ENCODE data around the gene MZT2A.
"Not testable (repeated sequence)": the region's sequence is repeated elsewhere in the genome, so short reads cannot be mapped to it uniquely, and the experiment has no call there.

The MZT2A gene

DNA sequence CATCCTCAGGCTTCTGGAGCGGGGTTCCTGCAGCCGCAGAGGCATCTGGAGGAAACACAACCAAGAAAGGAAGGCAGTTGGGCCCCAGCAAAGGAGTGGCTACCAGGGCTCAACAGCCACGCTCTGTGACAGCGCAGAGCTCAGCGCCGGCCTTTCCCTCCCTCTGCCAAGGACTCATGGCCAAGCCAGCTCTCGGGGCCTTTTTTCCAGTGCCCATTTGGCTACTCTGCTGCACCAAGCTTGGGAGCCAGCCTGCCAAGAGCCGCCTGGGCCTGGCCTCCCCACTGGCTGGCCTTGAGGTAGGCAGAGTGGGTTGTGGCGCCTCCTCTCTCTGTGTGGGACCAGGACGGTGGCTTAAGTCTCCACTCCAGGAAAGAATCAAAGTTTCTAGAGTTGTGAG lies 28.3 kb upstream of the MZT2A start:
- no peak for DNase-seq (ENCODE audit: low read depth in 1 of 2, low spot score in 1 of 2)

GRCh38 chr2:131519871-131520470 lies 27.8 kb upstream of the MZT2A start:
- not testable (repeated sequence) for DNase-seq (ENCODE audit: low read depth in 1 of 2, low spot score in 1 of 2)

DNA sequence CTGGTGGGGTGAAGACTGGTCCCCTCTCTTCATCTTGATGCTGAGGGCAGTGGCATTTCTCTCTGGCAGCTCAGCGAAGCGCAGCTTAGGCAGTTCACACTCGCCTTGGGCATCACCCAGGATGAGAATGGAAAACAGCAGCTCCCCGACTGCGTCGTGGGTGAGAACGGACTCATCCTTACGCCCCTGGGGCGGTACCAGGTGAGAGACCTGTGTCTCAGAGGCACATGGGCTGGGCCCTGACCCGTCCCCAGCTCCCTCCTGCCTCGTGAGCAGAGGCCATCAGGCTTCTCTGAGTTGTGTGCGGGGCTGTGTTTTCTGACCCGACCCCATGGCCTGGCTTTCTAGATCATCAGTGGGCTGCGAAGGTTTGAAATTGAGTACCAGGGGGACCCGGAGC lies 27.3 kb upstream of the MZT2A start:
- no peak for DNase-seq (ENCODE audit: low read depth in 1 of 2, low spot score in 1 of 2)

DNA sequence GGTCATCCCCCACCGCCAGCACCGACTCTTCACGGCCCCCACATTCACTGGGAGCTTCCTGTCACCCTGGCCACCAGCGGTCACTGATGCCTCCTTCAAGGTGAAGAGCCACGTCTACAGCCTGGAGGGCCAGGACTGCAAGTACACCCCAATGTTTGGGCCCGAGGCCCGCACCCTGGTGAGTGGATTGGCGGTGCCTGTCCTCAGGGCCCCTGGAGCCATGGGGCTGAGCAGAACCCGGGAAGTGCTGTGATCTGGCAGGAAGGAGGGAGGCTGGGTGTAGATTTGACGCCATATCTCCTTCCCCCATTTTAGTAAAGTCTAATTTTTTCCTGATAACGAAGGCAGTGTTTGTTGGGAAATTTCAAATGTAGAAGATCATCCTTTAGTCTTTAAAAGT lies 26.3 kb upstream of the MZT2A start:
- not testable (repeated sequence) for DNase-seq (ENCODE audit: low read depth in 1 of 2, low spot score in 1 of 2)

DNA sequence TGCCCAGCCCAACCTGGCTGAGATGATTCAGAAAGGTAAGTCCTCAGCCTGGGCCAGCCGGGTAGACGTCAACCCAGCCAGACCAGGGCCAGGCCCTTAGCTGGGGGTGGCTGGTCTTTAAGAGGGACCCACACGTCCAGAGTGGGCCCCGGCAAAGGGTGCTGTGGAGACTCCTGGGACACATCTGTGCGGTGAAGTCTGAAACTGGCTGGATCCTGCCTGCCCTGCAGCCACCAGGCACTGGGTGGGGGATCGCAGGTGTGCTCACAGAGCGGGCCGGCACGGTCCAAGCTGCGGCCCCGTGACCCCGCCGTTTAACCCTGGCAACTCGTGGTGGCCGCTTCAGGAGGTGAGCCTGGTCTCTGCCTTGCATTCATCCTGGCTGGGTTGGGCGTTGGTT lies 25.7 kb upstream of the MZT2A start:
- not testable (repeated sequence) for DNase-seq (ENCODE audit: low read depth in 1 of 2, low spot score in 1 of 2)

DNA sequence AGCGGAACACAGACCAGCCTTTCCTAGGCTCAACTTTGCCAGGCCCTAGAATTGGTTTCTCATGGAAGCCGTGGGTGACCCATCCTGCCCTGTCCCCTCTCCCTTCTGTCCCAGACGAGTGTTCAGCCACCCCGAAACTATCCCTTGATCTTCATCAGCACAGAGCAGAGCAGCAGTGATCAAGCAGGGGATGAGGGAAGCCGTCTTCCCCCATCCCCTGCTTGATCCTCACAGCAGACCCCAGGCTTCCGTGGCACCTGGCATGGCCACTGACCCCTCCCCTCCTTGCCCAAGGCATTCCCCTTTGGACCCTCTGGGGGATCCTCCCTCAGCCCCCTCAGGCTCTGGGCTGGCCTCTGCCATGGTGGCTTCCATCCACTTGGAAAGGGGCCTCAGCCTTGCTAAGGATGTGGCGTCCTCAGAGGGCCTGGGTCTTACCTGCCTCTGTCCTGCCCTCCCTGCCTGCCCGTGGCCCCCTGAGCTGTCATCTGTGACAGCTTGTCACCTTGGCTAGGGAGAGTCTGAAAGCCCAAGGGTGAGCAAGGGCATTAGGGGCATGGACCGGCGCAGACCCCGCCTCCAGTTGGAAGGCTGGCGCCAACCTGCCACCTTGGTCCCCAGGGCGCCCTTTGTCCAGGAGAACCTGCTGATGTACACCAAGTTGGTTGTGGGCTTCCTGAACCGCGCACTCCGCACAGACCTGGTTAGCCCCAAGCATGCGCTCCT lies 25.1 kb upstream of the MZT2A start:
- no peak for DNase-seq (ENCODE audit: low read depth in 1 of 2, low spot score in 1 of 2)

- DNase-seq (ENCODE audit: low read depth in 1 of 2, low spot score in 1 of 2): not testable (repeated sequence)
Measured at GRCh38 chr2:131516621-131517020, 24.4 kb upstream of the MZT2A start.

DNA sequence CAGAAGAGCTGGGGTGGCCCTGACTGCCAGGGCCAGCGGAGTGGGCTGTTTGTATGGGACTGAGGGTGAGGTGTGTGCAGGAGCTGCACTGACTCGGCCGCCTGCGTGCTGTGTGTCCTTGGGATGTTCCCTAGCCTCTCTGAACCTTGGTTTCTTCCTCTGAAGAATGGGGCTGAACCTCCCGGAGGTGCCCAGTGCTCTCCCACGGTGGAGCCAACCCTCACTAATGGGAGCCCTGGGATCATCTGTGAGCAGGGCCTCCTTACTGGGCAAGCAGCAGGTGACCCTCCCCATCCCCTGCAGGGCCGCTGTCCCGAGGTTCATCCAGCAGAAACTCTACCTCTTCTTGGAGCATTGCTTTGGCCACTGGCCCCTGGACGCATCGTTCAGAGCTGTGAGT lies 23.8 kb upstream of the MZT2A start:
- DNase-seq (ENCODE audit: low read depth in 1 of 2, low spot score in 1 of 2): no peak

GRCh38 chr2:131515235-131515634 lies 23.0 kb upstream of the MZT2A start:
- not testable (repeated sequence) for DNase-seq (ENCODE audit: low read depth in 1 of 2, low spot score in 1 of 2)

DNA sequence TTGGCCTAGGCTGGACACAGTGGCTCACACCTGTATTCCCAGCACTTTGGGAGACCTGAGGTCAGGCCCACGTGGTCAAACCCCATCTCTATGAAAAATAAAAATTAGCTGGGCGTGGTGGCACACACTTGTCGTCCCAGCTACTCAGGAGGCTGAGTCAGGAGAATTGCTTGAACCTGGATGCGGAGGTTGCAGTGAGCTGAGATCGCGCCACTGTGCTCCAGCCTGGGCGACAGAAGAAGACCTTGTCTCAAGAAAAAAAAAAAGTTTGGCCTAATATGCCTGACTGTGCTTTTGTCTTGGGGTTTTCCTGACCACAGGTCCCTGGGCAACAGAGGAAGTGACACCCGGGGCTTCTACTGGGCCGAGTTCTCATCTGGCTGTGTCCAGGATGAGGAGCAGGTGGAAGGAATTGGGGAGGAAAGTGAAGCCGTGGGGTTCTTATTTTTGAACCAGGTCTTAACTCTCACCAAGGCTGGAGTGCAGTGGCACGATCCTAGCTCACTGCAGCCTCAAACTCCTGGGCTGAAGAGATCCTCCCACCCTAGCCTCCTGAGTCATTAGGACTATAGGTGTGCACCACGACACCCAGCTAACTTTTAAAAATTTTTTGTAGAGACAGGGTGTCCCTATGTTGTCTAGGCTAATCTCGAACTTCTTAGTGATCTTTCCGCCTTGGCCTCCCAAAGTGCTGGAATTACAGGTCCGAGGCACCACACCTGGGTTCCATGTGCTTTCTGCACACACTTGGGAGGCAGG lies 22.4 kb upstream of the MZT2A start:
- not testable (repeated sequence) for DNase-seq (ENCODE audit: low read depth in 1 of 2, low spot score in 1 of 2)

DNA sequence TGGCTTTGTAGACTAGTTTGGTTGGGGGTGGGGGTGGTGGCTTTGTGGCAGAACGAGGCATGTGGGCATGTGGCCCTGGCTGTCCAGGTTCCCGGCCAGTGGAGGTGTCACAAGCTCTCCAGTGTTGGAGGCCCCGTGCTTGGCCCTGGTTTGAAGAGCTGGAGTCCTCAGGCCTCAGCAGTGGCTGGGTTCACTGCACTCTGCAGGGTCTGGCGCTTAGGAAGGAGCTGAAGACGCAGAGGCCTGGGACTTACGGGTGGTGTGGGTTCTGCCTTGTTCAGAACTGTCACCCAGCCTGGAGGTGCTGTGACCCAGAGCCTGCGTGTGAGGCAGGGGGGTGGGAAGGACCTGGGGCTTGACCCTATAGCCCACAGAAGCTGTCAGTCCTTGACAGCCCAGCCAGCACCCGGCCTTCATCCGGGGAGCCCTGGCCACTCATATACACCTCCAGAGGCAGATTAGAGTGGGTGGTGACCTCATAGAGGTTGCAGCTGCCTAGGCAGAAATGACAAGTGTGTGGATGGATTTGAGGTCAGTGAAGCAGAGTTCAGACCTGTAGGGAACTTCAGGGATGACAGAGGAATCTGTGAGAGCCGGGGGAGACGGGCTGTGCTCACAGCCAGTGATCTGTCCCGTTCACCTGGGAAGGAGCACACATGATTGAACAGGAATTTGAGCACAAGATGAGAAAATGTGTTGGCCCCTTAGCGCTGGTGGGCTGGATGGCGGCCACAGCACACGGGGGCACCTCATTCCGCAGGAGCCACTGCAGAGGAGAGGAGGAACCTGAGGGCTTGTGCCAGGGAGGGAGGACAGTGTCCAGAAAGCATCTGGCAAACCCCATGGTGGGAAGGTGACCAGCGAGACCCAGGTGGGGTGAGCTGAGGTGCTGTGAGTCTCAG lies 20.0 kb upstream of the MZT2A start:
- DNase-seq (ENCODE audit: low read depth in 1 of 2, low spot score in 1 of 2): not testable (repeated sequence)

DNA sequence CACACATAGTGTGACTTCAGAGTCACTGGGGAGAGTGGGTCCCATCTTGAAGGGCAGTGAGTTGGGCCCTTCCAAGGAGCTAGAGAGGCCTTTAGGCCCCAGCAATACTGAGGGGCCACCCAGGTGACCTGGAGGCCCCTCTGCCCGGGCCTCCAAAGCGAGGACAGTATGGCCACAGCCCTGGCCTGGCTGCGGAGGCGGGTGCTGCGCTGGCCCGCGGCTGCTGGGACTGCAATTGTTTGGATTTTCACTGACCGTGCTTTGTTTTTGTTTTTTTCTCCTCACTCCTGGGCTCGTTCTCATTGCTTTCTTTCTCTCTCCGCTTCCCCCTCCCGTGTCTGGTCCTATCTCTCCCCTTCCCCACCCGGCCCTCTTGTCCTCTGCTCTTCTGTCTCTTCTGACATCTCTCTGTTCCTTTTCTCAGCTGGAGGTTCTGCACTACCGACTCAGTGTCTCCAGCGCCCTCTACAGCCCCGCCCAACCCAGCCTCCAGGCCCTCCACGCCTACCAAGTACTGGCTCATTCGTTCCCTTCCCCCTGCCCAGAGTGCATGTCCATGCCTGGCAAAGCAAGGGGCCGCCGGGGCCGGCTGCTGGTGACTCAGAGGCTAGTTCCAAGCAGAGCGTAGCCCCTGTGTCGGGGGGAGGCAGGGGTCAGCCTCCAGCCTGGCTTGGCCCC lies 19.2 kb upstream of the MZT2A start:
- not testable (repeated sequence) for DNase-seq (ENCODE audit: low read depth in 1 of 2, low spot score in 1 of 2)

DNA sequence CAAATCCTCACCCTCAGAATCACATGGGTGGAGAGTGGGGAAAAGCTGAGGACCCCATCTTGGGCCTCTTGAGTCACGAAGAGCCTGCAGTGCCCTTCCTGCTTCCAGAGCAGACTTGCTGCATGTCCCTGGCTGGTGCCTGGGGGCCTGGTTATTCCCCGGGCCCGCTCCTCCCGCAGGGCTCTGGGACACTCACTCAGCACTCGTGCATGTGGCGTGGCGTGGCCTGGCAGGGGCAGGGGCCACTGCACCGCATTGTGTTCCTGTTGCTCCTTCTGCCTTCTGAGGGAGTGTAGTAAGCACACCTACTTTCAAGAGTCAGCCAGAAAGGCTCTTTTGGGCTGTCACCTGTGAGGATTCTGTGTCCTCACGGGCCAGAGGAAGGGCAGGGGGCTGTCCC lies 17.4 kb upstream of the MZT2A start:
- no peak for DNase-seq (ENCODE audit: low read depth in 1 of 2, low spot score in 1 of 2)

GRCh38 chr2:131504082-131504750 lies 12.0 kb upstream of the MZT2A start:
- not testable (repeated sequence) for DNase-seq (ENCODE audit: low read depth in 1 of 2, low spot score in 1 of 2)

GRCh38 chr2:131503587-131503986 lies 11.4 kb upstream of the MZT2A start:
- not testable (repeated sequence) for DNase-seq (ENCODE audit: low read depth in 1 of 2, low spot score in 1 of 2)

GRCh38 chr2:131498321-131498973 lies 6.2 kb upstream of the MZT2A start:
- DNase-seq (ENCODE audit: low read depth in 1 of 2, low spot score in 1 of 2): not testable (repeated sequence)

DNA sequence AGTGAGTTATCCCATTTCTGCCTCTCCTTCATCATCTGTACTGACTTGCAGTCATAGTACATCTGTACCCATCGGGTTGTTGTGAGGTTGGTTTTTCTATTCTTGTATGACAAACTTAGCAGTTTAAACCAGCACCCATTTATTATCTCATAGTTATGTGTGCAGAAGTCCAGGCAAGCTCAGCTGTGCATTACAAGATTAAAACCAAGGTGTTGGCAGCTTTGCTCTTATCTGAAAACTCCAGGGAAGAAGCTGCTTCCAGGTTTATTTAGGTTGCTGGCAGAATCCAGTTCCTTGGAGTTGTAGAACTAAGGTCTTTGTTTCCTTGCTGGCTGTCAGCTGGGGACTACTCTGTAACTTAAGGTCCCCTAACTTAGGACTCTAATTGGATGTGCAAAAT lies 3.3 kb upstream of the MZT2A start:
- DNase-seq (ENCODE audit: low read depth in 1 of 2, low spot score in 1 of 2): not testable (repeated sequence)

DNA sequence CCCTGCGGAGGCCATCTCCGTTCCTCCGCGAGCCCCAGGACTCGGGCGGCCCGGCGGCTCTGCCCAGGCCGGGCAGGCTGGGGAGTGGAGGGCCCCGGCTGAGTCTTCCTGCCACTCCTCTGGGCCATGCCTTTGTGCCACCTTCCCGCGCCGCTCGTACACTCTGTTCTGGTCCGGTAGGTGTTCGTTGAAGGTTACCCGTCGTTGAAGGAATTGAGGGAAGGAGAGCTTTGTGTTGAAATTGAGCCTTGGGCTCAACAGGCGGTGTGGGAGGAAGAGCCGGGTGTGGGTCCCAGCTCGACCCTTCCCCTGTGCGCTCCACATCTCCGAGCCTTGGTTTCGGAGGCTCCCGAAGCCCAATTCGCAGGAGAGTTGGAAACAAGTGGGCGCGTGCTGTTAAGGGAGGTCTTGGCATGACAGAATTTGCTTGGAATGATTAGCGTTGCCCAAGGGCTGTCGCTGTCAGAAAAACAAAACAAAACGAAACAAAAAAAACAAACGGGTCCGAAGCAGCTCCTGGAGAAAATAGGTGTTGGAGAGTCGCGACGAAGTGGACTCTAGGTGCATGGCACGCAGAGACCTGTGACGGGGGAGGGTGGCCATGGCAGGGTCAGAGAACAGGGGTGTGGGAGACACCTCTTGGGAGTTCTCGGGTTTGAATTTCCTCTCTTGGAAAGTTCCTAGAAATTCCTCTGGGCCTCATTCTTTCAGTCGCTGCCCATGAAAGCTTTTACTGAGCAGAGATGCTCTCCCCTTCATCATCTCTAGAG lies 1.2 kb upstream of the MZT2A start:
- no peak for DNase-seq (ENCODE audit: low read depth in 1 of 2, low spot score in 1 of 2)

All from stimulated activated CD4-positive, alpha-beta T cell treated with anti-CD3 and anti-CD28 coated beads, Interleukin-15, amount 100 ng/mL, for 1 hour (primary cell).